NCI-H510A treated with DMSO at 0.1 percent for 48 hours (cell line): ENCODE data around the gene LCN2.
A peak's percentile ranks its signal among the peaks of the same experiment; 100 is the strongest.
"Not testable (repeated sequence)": the region's sequence is repeated elsewhere in the genome, so short reads cannot be mapped to it uniquely, and the experiment has no call there.

Source experiments
- DNase-seq: peaks from one replicate; lab custom pipeline; 2025; lab: John Stamatoyannopoulos, UW

The LCN2 gene

DNA sequence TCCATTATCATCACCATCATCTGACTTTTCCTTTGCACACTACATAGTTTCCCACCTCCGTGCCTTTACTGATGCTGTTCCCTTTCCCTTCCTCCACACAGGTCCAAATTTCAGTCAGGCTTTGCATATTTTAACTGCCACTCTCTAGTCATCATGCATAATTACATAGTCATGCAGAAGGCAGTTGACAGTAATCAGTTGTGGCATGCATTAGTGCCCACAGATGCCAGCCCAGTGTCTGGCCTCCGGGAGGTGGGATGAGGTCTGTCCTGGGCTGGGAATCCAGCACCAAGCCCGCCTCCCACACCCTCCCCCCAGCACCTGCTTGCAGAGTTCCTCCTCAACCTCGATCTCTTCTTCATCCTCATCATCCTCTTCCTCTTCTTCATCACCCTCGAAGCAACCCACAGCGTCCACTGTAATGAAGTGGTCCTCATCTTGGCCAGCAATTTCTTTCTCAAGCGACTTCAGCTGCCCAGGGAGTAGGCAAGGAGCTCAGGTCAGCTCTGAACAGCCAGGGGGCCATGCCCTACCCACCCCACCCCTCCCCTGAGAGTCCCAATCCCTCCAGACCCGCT is 19.6 kb downstream of the LCN2 start:
- DNase-seq: no peak

GRCh38 chr9:128169492-128169891 is 20.2 kb downstream of the LCN2 start:
- DNase-seq: no peak

DNA sequence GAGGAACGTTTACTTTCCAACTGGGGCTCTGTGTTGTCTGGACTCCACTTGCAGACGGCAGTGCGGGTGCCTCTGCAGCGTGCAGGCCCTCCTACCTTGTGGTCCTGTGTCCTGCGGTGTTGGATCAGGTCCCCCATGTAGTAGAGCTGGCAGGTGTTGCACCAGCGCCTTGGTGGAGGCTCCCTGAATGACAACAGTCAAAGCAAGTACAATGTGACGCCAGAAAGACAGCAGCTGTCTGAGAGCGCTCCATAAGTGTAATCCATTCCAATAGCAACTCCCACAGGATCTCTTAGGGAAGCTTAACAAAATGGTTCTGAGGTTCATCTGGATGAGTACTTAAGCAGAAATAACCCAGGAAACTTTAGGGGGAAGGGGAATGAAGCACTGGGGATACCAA is 20.7 kb downstream of the LCN2 start:
- DNase-seq: no peak

DNA sequence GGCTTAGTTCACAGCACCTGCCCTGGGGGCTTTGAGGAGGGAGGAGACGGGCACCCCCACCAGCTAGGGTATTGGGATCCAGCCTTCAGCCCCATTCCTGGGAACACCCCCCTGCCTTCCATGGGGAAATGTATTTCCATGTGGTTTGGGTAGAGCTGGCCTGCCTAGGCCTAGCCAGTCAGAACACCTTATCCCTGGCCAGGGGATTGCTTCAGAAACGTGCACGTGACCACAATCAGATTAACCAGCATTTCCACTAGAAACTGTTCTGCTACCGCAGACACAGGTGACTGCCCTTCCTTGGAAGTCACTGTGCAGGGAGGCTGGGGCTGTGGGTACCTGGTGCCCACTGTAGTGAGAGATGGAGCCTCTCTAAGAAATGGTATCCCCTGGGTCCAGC is 24.8 kb downstream of the LCN2 start:
- DNase-seq: no peak

DNA sequence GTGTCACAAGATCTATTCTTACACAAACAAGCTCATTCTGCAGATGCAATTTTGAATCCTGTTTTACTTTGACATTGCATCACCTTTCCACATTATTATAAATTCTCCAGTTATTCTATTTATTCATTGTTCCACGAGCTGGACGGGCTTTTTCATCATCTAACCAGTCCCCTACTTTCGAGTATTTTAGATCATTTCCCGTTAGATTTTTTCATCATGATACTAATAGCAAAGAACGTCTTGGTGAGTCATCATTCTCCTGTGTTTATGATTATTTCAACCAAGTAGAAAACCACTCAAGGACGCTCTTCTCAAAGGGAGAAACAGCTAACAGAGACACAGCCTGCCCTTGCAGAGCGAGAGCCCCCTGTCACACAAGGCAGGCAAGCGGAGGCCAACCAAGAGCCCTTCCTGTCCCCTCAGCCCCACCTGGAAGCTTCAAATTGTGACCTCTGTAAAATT is 25.9 kb downstream of the LCN2 start:
- DNase-seq: no peak

DNA sequence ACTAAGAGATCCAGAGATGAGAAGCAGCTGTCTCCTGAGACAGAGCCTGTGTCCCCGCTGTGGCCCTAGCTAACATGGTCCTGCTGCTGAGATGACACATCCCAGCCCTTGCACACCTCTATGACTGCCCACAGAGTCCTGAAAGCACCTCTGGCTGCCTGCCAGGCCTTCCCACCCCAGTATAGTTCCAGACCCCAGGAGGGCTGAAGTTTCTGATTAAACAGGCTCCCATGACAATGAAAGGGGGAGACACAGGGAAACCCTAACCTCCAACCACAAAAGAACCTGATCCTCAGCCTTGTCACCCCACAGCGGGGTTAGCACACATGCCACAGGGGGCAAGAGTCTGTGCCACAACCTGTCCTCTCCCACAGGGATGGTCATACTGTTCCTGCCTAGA is 26.5 kb downstream of the LCN2 start:
- DNase-seq: no peak

DNA sequence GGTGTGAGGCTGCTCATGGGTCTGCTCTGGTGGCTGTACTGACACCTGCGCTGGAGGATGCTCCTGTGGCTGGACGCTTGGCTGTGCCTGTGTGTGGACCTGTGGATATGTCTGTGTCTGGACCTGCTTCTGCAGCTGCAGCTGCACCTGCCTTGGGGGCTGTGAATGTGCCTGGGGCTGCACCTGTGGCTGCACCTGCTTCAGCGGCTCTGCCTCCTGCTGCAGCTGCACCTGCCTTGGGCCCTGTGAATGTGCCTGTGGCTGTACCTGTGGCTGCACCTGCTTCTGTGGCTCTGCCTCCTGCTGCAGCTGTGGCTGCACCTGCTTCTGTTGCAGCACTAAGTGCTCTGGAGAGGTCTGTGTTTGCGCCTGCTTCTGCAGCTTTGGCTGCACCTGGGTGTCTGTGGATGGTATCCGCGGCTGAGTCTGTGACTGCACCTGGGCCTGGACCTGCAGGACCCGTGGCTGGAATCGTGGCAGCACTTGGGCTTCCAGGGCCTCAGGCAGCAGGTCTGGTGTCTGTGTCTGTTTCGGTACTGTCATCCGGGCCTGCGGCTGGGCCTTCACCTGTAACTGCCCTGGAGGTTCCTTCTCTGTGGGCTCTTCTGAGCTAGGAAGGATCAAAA is 29.7 kb downstream of the LCN2 start:
- DNase-seq: no peak

GRCh38 chr9:128180001-128180400 is 30.7 kb downstream of the LCN2 start:
- no peak for DNase-seq

DNA sequence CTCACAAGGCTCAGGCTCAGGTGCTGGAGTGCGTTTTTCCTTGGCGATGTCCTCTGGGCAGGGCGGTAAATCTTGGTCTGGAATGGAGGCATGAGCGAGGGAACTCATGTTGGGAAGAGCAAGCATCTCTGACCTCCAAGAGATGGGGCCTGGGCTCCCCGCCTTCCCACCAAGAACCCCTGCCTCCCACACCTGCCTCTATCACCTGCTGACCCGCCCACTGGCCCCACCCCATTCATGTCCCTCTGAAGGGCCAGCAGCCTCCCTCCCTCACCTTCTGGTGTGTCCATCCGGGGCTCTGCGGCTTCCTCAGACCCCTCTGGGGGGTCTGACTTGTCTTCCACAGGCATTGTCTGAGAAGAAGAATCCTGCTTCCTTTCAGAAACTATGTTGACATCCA is 31.2 kb downstream of the LCN2 start:
- no peak for DNase-seq

DNA sequence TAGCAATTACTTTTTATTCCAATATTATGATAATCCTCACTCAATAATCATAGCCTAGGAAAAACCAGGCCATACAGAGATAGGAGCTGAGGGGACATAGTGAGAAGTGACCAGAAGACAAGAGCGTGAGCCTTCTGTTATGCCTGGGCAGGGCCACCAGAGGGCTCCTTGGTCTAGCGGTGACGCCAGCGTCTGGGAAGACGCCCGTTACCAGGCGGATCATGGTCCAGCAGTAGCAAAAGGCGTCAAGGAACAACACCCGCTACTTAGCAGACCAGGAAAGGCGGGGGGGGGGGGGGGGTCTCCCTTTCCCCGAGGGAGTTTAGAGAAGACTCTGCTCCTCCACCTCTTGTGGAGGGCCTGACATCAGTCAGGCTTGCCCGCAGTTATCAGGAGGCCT is 32.2 kb downstream of the LCN2 start:
- not testable (repeated sequence) for DNase-seq

DNA sequence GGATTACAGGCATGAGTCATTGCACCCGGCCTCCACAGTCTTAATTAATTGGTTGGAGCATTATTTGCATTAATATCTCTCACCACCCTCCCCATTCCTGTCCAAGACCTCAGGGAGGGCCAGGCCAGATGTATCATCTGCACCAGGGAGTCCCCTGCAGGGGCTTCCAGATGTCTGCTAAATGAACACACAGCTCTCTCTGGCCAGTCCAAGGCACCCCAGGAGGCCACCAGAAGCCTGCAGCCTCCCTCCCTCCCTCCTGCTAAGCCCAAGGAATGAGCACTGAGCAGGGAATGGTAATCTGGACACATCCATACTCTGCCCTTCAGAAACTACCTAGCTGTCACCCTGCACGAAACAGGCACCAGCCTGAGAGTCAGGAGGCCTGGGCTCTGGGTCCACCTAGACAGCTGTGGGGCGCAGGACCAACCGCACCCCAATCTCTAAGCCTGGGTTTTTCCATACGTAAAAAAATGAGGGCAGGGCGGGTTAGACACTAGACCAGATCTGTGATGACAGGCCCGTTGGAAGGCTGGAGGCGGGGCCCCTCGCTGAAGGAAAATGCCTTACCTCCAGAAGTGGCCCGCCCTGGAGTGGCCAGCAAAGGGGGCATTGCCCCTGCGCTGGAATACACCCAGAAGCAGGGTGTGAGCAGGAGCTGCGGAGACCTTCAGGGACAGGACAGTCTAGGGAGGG is 33.8 kb downstream of the LCN2 start:
- DNase-seq: no peak

DNA sequence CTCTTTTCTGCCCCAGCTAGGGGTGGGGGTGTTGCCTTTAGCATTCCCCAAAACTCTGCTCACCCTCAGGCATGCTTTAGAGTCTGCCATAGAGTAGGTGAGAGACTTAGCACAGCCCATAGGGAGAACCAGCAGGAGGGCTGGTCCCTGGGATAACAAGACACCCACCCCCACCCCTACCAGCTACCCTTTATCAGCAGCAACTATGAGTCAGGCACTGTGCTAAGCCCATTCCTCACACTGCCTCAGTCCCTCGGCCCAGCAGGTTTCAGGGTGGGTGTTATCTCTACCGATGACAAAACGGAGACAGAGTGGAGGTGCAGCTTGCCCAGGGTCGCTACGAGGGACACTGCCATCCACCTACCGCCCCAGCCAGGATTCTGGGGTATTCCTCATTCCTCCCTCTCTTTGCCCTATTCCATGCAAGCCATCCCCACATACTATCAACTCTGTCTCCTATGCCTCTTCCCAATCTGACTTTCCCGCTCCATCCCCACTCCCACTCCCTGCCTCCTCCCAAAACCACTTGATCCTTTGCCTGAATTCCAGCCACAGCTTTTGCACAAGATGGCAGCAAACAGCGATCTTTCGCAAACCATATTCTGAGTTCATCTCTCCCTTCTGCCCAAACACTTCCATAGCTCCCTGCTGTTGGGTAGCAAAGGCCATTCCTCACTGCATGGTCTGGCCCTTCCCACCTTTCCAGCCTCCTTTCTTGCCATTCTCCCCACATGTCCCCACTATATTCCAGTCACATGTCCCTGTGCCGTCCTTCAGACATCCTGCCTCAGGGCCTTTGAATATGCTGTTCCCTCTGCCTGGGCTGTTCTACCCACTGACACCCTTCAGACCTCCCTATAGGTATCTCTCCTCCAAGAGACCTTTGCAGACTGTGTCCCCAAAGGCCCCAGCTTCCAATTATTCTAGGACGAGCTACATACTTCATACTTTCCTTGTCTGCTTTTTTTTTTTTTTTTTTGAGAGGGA is 37.0 kb downstream of the LCN2 start:
- DNase-seq: no peak

DNA sequence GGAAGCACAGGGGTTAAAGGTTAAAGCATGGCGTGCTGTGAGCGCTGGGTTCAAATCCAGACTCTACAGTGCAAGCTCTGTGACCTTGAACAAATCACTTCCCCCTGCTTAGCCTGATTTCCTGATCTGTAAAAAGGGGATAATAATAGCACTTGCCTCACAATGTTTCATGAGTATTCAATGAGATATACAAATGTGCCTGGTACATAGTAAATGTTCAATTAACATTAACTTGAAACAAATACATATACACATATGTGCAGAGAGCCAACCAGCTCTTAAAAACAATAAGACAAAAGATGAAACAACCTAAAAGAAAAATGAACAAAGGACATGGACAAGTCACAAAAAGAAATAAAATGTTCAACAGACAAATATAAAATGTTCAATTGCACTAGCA is 38.1 kb downstream of the LCN2 start:
- DNase-seq: no peak

GRCh38 chr9:128188209-128188608 is 39.0 kb downstream of the LCN2 start:
- DNase-seq: no peak

DNA sequence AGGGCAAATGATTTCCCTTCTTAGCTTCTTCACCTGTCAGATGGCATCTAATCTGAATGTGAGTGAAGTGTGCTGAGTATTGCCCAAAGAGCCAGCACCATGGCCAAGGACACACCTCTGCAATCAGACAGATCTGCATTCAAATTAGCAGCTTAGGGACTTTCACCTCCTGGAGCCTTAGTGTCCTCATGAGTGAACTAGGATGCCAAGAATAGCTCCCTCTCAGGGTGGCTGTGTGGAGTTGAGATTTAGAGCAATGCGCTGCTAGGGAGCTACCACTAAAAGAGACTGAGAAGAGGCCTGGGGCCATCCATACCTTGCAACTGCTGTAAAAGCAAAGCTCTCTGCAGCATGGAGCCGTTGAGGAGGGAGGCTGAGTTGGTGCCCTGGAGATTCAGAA is 40.8 kb downstream of the LCN2 start:
- no peak for DNase-seq

DNA sequence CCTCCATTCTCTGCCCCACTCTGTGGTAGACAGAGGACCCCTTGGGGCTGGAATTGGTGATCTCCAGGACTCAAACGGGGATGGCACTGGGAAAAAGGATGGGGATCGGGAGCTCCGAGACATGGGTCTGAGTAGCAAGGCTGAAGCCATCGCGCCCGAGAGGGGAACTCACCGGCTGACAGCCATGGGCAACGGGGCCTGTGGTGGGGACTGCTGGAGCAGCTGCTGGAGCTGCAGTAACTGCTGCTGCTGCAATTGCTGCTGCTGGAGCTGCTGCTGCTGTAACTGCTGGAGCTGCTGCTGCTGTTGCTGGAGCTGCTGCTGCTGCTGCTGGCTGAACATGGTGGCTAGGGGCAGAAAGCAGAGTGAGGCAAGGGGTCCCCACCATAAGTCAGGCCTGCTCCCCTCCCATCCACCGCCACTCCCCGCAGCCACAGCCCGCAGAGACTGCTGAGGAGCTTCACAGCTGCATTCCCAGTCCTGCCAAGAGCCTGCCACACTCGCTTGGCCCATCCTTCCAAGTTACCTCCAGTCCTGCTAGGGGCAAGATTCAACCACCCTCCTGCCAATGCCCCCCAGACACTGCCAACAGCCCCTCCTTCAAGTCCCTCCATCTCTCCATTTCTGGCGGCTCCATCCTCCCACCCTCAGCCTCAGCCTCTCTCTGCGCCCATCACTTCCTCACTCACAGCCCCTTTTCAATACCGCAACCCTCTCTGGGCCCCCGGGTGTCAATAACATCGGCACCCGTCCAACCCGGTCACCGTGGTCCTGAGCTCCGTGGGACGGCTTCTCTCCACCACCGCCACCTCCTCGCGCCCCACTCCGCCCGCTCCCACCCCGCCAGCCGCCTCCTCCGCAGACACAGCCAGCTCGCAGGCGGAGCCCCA is 41.5 kb downstream of the LCN2 start:
- DNase-seq: no peak

DNA sequence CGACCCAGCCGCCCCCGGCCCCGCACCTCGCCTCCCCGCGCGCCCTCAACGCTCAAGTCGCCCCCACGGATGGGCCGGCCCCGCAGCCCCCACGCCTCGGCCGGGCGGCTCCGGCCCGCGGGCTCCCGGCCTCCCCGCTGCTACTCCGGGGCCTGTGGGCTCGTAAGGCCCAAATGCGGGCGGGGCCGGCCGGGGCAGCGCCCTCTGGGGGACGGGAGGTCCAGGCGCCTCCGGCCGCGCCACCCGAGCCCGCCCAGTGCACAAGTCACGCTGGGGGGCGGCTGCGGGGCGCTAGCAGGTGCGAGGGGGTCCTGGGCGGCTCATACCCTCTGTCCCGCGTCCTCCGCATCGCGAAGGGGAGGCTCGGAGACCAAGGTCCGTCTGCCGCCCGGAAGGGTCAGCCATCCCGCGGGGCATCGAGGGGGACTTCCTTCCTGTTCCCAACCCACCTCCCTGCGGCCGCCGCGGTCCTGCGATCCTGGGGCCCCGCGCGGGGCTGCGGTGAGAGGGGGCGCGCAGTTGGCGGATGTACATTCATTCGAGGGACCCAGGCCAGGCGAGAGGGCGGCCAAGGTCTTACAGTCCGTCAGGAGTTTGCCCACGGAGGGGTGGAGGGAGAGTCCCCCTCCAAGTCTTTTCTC is 42.3 kb downstream of the LCN2 start, which contains the start of gene CIZ1:
Gene CIZ1, minus strand, starts transcription at position 167 of the 641 bp plus-strand sequence. CDS start 715 bp downstream, outside the sequence.
- DNase-seq: peak; percentile 61

DNA sequence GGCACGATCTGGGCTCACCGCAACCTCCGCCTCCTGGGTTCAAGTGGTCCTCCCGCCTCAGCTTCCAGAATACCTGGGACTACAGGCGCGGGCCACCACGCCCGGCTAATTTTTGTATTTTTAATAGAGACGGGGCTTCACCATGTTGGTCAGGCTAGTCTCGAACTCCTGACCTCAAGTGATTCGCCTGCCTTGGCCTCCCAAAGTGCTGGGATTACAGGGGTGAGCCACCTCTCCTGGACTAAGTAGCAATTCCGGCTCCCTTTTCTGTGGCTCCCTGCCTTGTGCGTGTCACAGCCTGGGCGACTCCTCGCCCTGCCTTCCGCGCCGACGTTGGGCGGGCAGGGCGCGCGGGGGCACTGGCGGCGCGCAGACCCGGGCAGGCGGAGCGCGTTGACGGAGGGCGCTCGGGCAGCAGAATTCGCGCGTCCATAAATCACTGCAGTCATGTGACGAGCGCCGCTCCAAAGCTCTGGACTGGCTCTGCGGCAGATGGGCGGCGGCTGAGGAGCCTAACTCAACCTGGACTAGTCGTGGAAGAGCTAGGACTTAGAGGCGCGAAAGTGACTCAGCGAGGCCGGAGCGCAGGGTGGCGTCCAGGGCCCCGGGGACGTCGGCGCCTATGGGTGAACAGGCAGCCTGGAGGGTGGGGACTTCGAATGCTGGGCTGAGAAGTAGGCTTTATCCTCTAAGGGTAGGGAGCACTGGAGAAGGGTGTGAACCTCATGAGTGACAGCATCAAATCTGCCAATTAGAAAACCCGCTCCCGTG is 43.5 kb downstream of the LCN2 start:
- DNase-seq: peak; percentile 95

- no peak for DNase-seq
These were observed 44.3 kb downstream of the LCN2 start for GRCh38 chr9:128193469-128194096.
